GM19468 (cell line): ENCODE results near the gene TECRL.

Experiments used
- ATAC-seq: cut with Tn5 transposase; IDR thresholded peaks from one replicate; pipeline ENCODE4 v1.9.1; 2021; ENCODE audit warnings: mild to moderate bottlenecking, moderate library complexity, moderate number of reproducible peaks; ENCODE audit not compliant: unreplicated experiment; ENCODE audit errors: extremely low read depth

The TECRL gene

DNA sequence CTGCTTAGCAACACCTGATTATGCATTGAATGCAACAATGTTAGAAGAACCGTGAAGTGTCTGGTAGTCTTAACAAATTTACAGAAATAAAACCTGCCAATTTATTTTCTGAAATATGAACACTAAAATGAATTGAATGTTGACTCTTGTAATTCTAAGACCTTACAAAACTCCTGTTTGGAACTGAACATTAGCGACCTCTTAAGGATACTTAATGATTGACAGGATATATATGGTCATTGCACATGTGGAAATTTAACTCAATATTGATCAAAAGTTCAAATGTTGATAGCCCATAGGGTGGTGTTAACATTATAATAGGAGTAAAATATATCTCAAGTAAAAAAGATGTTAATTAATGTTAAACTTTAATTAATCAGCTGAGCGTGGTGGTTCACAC, 79.1 kb downstream of the TECRL start:
- no peak for ATAC-seq

DNA sequence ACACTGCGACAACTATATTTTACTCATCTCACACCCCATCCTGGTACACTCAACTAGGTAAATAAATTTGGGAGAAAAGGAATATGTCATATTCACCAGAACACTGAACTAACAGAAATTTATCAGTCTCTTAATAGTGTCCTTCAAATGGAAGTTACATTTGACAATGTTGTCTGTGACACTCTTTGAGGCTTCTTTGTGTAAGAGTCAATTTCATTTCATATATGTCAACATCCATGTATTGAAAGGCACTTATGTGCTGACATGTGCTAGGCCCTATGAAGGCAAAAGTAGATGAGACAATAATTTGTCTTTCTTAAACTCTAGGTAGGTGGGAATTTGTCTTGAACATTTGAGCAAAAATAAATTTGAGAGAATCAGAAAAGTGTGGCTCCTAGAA, 82.0 kb downstream of the TECRL start:
- ATAC-seq: no peak

GRCh38 chr4:64326507-64326906, 82.7 kb downstream of the TECRL start:
- no peak for ATAC-seq

DNA sequence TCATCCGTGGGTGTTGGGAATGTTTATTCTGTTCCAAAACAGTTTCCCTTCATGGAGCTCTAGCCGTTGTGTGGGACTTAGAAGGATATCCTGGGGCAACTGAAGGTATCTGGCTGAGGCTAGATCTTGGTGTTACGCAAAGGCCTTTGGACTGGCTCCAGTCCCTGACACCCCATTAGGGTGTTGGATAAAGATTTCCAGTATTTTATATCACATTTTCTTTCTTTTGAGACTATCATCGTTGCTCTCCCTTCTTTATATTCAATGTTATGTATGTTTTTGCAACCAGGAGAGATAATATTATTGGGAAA, 103.0 kb downstream of the TECRL start:
- ATAC-seq: no peak

DNA sequence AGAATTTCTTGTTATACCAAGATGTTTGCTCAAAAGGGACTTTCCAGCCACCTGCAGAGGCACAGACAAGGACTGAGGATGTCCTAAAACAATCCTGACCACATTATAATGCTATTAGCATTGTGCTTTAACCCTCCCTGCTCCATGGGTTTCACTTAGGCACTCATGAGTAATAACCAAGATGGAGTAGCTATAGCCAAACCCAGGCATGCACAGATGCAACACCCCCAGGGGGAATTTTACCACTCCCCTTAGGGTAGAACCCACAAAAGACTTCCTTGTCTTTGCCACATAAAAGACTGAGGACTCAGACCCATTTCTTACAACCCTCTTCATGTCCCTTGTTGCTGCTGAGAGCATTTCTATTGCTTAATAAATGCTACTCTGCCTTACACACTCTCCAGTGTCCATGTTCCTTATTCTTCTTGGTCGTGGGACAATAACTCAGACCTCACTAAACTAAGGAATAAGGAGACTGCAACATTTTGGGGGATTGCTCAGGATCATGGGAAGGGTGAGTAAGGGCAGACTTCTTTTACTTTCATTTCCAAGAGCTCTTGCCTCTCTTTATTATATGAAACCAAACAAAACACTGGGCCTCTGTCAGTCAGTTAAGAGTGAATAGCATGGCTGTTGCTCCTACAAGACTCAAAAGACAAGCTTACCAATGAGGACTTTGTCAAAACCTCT, 103.5 kb downstream of the TECRL start:
- no peak for ATAC-seq

DNA sequence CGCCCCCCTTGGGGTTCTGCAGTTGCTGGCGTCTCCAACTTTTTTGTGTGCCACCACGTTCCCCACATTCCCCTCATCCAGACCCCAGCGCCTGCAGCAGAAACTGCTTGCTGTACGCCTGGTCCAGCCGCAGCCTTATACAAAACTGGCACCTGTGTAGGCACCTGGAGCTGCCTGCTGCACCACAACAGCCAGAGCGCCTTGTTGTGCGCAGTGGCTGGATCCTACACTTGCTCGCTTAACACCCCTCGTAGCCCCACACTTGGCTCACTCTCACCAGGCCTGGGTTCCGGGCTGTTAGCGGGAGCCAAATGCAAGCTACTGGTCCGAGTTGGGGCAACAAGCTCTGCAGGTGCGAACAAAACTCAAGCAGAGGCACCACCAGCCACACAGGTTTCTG, 136.8 kb downstream of the TECRL start:
- ATAC-seq: no peak

- no peak for ATAC-seq
Measured at GRCh38 chr4:64271601-64272081, 137.6 kb downstream of the TECRL start.

DNA sequence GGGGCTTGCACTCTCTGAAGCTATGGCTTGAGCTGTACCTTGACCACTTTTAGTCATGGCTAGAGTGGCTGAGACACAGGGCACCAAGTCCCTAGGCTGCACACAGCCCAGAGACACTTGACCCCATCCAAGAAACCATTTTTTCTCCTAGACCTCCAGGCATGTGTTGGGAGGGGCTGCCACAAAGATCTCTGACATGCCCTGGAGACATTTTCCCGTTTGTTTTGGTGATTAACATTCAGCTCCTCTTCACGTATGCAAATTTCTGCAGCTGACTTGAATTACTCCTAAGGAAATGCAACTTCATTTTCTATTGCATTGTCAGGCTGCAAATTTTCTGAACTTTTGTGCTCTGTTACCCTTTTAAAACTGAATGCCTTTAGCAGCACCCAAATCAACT, 142.6 kb downstream of the TECRL start:
- ATAC-seq: no peak

- no peak for ATAC-seq
Measured at GRCh38 chr4:64266263-64266662, 143.0 kb downstream of the TECRL start.

- ATAC-seq: no peak
Measured at GRCh38 chr4:64251781-64252180, 157.5 kb downstream of the TECRL start.

DNA sequence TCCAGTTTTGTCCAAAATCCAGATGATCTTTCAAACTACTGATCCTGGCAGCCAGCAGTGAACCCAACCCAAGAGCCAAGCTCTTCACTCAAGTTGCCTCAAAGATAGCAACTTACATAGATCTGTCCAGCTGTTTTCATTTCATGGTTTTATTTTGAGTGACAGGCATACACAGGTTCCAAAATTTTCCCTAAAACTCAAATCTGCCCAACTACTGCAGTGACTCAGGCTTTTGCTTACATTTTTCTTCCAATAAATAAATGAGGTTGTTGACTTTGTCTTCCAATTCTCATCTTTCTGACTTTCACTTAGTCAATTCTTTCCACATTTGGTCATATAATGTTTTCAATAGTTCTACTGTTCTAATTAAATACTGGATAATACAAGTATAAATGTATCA, 158.8 kb downstream of the TECRL start:
- no peak for ATAC-seq

- ATAC-seq: no peak
Measured at GRCh38 chr4:64250061-64250460, 159.2 kb downstream of the TECRL start.

- ATAC-seq: no peak
Measured at GRCh38 chr4:64248186-64248585, 161.1 kb downstream of the TECRL start.

DNA sequence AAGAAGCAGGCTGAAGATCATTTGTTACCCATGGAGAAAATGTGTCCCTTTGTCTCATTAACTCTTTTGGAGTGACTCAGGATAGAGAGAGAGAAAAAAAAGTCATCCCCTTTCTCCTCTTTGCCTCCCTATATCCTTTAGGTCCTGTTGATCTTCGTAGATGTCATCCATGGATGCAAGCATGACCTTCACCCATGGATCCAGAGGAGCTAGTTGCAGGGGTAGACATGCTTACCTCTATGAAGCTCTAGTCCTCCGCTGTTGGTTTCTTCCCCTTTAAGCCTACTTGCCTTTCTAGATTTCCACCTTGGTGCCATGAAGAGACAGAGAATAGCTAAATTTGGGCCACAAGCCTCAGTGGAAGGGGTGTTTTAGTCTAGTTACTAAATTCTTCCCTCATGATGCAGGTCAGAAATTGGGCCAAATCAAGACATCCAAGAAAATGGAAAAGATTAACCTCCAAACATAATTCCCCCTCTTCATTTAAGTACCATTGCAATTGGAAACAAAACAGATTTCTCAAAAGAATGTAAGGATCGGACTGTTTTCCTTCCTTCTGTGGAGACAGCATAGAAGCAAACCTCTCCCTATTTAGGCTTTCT, 178.4 kb downstream of the TECRL start:
- no peak for ATAC-seq
